Endothelial cell of umbilical vein (primary cell): ENCODE data around the gene KRABD2.

Experiments
- BruUV-seq: library from RNA; stranded (reverse); fragments of 400-500 nt; replicated peaks from 2 replicates; lab custom pipeline; 2021; lab: Mats Ljungman, UMichigan
- CTCF ChIA-PET: fragments of 300-600, 350-600 bp; sonication (Branson Sonifier 250); formaldehyde crosslinking; loops from one replicate; lab custom pipeline; 2021; ENCODE audit warnings: antibody characterized with exemption, inconsistent platforms; lab: Charles Lee
- POLR2A ChIA-PET: fragments of 300-600, 350-600 bp; sonication (Branson Sonifier 250); formaldehyde crosslinking; loops from one replicate; lab custom pipeline; 2021; ENCODE audit warnings: antibody characterized with exemption, inconsistent platforms; lab: Charles Lee
- DNase-seq: peaks from one replicate; pipeline ENCODE4 v3.0.0-alpha.2; 2011; ENCODE audit warnings: low read depth, low spot score
- FAIRE-seq: peaks from 2 replicates; lab custom pipeline; 2011; peaks lifted over from hg19 to GRCh38; lab: Jason Lieb, UNC
- H2AFZ ChIP-seq: 2 replicates; pipeline ENCODE4 v1.6.0; 2012; ENCODE audit warnings: low read depth, low read length, control low read depth, inconsistent platforms
- H3K27ac ChIP-seq: 2 replicates; pipeline ENCODE4 v1.5.1; 2011; ENCODE audit warnings: low read depth, mild to moderate bottlenecking, control low read depth, low read length, moderate library complexity; ENCODE audit not compliant: insufficient read depth
- H3K27me3 ChIP-seq, 2 experiments: 2 replicates each; pipeline versions ENCODE4 v1.6.0 to v1.6.1; 2011; ENCODE audit warnings: low read length in 2 of 2, mixed read lengths in 1 of 2; ENCODE audit not compliant: control insufficient read depth in 2 of 2, insufficient read depth in 2 of 2
- H3K36me3 ChIP-seq, 2 experiments: 2 replicates in 1 of 2; 3 replicates in 1 of 2; pipeline ENCODE4 v1.5.1; 2011; ENCODE audit warnings: low read length in 2 of 2, mild to moderate bottlenecking in 1 of 2, moderate library complexity in 1 of 2; ENCODE audit not compliant: control insufficient read depth in 2 of 2, insufficient read depth in 2 of 2; ENCODE audit errors: extremely low read depth in 1 of 2
- H3K4me1 ChIP-seq: 3 replicates; pipeline ENCODE4 v1.5.1; 2011; ENCODE audit warnings: mild to moderate bottlenecking, low read length; ENCODE audit not compliant: control insufficient read depth, insufficient read depth; ENCODE audit errors: extremely low read depth
- H3K4me2 ChIP-seq: 2 replicates; pipeline ENCODE4 v1.6.1; 2011; ENCODE audit warnings: low read length, control low read depth, mixed read lengths; ENCODE audit not compliant: insufficient read depth
- H3K4me3 ChIP-seq, 3 experiments: fragments of 200-600 bp in 1 of 3; sonication (generic), shearing (Covaris generic) in 1 of 3; replicated peaks in 1 of 3; 2 replicates each; pipeline ENCODE4 v1.5.1; 2011 to 2016; ENCODE audit warnings: control low read depth in 3 of 3, low read length in 3 of 3, mild to moderate bottlenecking in 2 of 3, inconsistent platforms in 1 of 3, low read depth in 1 of 3, moderate library complexity in 1 of 3; ENCODE audit not compliant: insufficient read depth in 1 of 3
- H3K79me2 ChIP-seq: 2 replicates; pipeline ENCODE4 v1.6.0; 2012; ENCODE audit warnings: low read length, inconsistent platforms; ENCODE audit not compliant: control insufficient read depth, insufficient read depth
- H3K9ac ChIP-seq: replicated peaks from 2 replicates; pipeline ENCODE3; 2011; ENCODE audit warnings: low read length, control low read depth; ENCODE audit not compliant: insufficient read depth; ENCODE audit errors: extremely low read depth
- H3K9me1 ChIP-seq: replicated peaks from 3 replicates; pipeline ENCODE4 v1.6.0; 2011; ENCODE audit warnings: mild to moderate bottlenecking, low read length; ENCODE audit not compliant: control insufficient read depth, insufficient read depth; ENCODE audit errors: extremely low read depth
- H3K9me3 ChIP-seq: replicated peaks from 2 replicates; pipeline ENCODE4 v1.5.1; 2012; ENCODE audit warnings: low read length, inconsistent platforms; ENCODE audit not compliant: control insufficient read depth, insufficient read depth
- H4K20me1 ChIP-seq: replicated peaks from 2 replicates; pipeline ENCODE3; 2011; ENCODE audit warnings: mild to moderate bottlenecking, low read length; ENCODE audit not compliant: control insufficient read depth, insufficient read depth; ENCODE audit errors: extremely low read depth
- CTCF ChIP-seq, 2 donors: IDR thresholded peaks; 1 replicate in 1 of 2; 2 replicates in 1 of 2; pipeline ENCODE4 v1.5.1; 2011; ENCODE audit warnings: low read length in 2 of 2, mild to moderate bottlenecking in 2 of 2, moderate library complexity in 2 of 2, control low read depth in 1 of 2, inconsistent platforms in 1 of 2, low read depth in 1 of 2; ENCODE audit not compliant: insufficient read depth in 1 of 2; ENCODE audit errors: extremely low read depth in 1 of 2
- FOS ChIP-seq: IDR thresholded peaks from 2 replicates; pipeline ENCODE4 v1.6.1; 2011; ENCODE audit warnings: mild to moderate bottlenecking, low read length, moderate library complexity, borderline replicate concordance; ENCODE audit not compliant: insufficient read depth
- GATA2 ChIP-seq: IDR thresholded peaks from 2 replicates; pipeline ENCODE4 v1.7.0; 2011; ENCODE audit warnings: low read depth, mild to moderate bottlenecking, moderate library complexity, mixed read lengths, low read length; ENCODE audit not compliant: insufficient read length, insufficient read depth
- JUN ChIP-seq: IDR thresholded peaks from 2 replicates; pipeline ENCODE4 v1.6.1; 2011; ENCODE audit warnings: borderline replicate concordance, low read depth; ENCODE audit not compliant: insufficient read length, insufficient read depth
- MYC ChIP-seq: IDR thresholded peaks from one replicate; pipeline ENCODE4 v1.6.1; 2011; ENCODE audit warnings: mild to moderate bottlenecking, low read depth, low read length
- POLR2AphosphoS5 ChIP-seq: IDR thresholded peaks from 2 replicates; pipeline ENCODE4 v1.6.1; 2012; ENCODE audit warnings: low read depth, mild to moderate bottlenecking, control low read depth, low read length, moderate library complexity; ENCODE audit not compliant: insufficient read depth
- dilution Hi-C: fragments of 300-500 bp; cut with MboI; formaldehyde crosslinking; loops from one replicate; pipeline ENCODE4 v1.15.0; 2019; ENCODE audit warnings: low sequenced_read_pairs; ENCODE audit not compliant: extremely low pct_ligation_motif_present
- intact Hi-C: fragments of 100-400 bp; cut with micrococcal nuclease; formaldehyde crosslinking; loops from one replicate; pipeline ENCODE4 v1.10.0; 2022

KRABD2 gene

GRCh38 chr17:8359769-8360168 is 16.7 kb downstream of the KRABD2 start:
- peak; percentile 88 for FAIRE-seq
- BruUV-seq: TSS peak; percentile 26
- no peaks in the 10 kb centered on the region for H3K79me2 ChIP-seq
- intact Hi-C loops: loop anchor here (1.0 to 2.0 kb wide), 5 partner anchors 17 to 110 kb away; partner anchors contain the start of genes ARHGEF15, KRABD2, PFAS and SLC25A35
- peak; percentile 95 for DNase-seq
- no peak overlapping the region for H2AFZ ChIP-seq
- ChIA-PET CTCF (interaction anchor here (0.8 to 2.7 kb wide), 10 partner anchors 8 to 33 kb away, joined by 4 to 22 read pairs (median 5); partner anchors contain the start of gene KRABD2), POLR2A (interaction anchor here (0.6 to 3.4 kb wide), 6 partner anchors 17 to 187 kb away, joined by 3 to 21 read pairs (median 4); partner anchors contain the start of genes CTC1 and KRABD2)
- H3K4me2 ChIP-seq: peak overlapping the region; percentile 81
- dilution Hi-C loops: no loop called here
- H3K9ac ChIP-seq: peak overlapping the region; percentile 83
- H3K9me1 ChIP-seq: no peaks in the 10 kb centered on the region
- no peaks in the 10 kb centered on the region for H3K36me3 ChIP-seq
- TF ChIP-seq JUN (peak; percentile 98), GATA2 (no peak), POLR2AphosphoS5 (no peak), MYC (no peak), FOS (peak; percentile 94), CTCF (IDR thresholded peaks at IDR 0.05; ENCODE audit: extremely low read depth in 1 of 2, insufficient read depth in 1 of 2, low read depth in 1 of 2, low read length in 2 of 2) (no peak)
- H3K27ac ChIP-seq: peak overlapping the region; percentile 90
- no peaks in the 10 kb centered on the region for H3K9me3 ChIP-seq
- no peaks in the 10 kb centered on the region for H4K20me1 ChIP-seq
- H3K4me3 ChIP-seq: peak overlapping the region in 1 of 3 experiments; percentile 50
- H3K4me1 ChIP-seq: peaks cover 32% of the 10 kb centered on the region
- no peaks in the 10 kb centered on the region for H3K27me3 ChIP-seq
